IMR-90 (cell line): Measurements from ENCODE around the gene NKAIN2.

Source experiments
- CEBPB ChIP-seq: IDR thresholded peaks from 2 replicates; pipeline ENCODE4 v1.6.1; 2012; ENCODE audit warnings: low read depth, low read length, improper control_type of control experiment
- CTCF ChIP-seq: conservative IDR thresholded peaks from 2 replicates; pipeline ENCODE4 v1.5.1; 2012; ENCODE audit warnings: mild to moderate bottlenecking, low read depth, low read length, improper control_type of control experiment
- ELK1 ChIP-seq: fragments of 150-350 bp; IDR thresholded peaks from 2 replicates; pipeline ENCODE4 v1.6.1; 2016; ENCODE audit warnings: low read depth, mild to moderate bottlenecking, low read length, moderate library complexity, borderline replicate concordance
- FOS ChIP-seq: fragments of 150-350 bp; IDR thresholded peaks from 2 replicates; pipeline ENCODE4 v1.6.1; 2016; ENCODE audit warnings: low read depth, low read length
- POLR2A ChIP-seq: IDR thresholded peaks from 2 replicates; pipeline ENCODE4 v1.6.1; 2012; ENCODE audit warnings: mild to moderate bottlenecking, low read depth, low read length
- RAD21 ChIP-seq: IDR thresholded peaks from 2 replicates; pipeline ENCODE4 v1.6.1; 2012; ENCODE audit warnings: low read length, improper control_type of control experiment
- RFX5 ChIP-seq: IDR thresholded peaks from 2 replicates; pipeline ENCODE4 v1.8.0; 2012; ENCODE audit warnings: low read depth, mild to moderate bottlenecking, low read length, moderate library complexity
- SMC3 ChIP-seq: fragments of 150-350 bp; IDR thresholded peaks from 2 replicates; pipeline ENCODE4 v1.6.1; 2016; ENCODE audit warnings: low read depth, mild to moderate bottlenecking, antibody characterized with exemption, low read length, moderate library complexity
- USF2 ChIP-seq: fragments of 150-350 bp; IDR thresholded peaks from 2 replicates; pipeline ENCODE4 v1.6.1; 2017; ENCODE audit warnings: mild to moderate bottlenecking, antibody characterized with exemption, low read length, low read depth

- no peak for TF ChIP-seq POLR2A
- TF ChIP-seq SMC3 = no peak
- TF ChIP-seq RAD21 = no peak
- no peak for TF ChIP-seq RFX5
- no peak for TF ChIP-seq CTCF
- no peak for TF ChIP-seq USF2
- no peak for TF ChIP-seq CEBPB
- TF ChIP-seq FOS = no peak
- TF ChIP-seq ELK1 = no peak
Observed at GRCh38 chr6:124541573-124541972, 737.9 kb downstream of the NKAIN2 start.
